ENCODE results near the gene BST2. TPM values are rescaled to one million over a fixed set of nuclear protein-coding genes. Genes with fewer than 3 reads are reported as not detected.

BST2 gene
- total and polyA plus RNA-seq, 10 of the 15 experiments (the other 5 are each of a cell fraction or from before 2014, with no cell fraction given): 16.6 to 372 (median 264) TPM

- DNase-seq (ENCODE audit: low read depth, low spot score) (peak; percentile 94), FAIRE-seq (peak; percentile 91), ATAC-seq (peak; percentile 96)
- RAD21 ChIA-PET (ENCODE audit: unreplicated experiment): interaction anchor here (0.7 to 1.5 kb wide), 3 partner anchors 16 to 821 kb away, joined by 3 to 6 read pairs (median 4); partner anchors contain the start of gene BABAM1
- Histone ChIP-seq H4K20me1 (ENCODE audit: control insufficient read depth, insufficient read depth) (no peaks in the 10 kb centered on the region), H3K4me2 (ENCODE audit: control insufficient read depth, insufficient read depth) (peak overlapping the region; percentile 64), H3K27me3 (replicated peaks in 1 of 2; ENCODE audit: control insufficient read depth in 2 of 2, insufficient read depth in 2 of 2, low read length in 1 of 2) (no peaks in the 10 kb centered on the region; a peak in 1 of 4 replicates), H3K79me2 (ENCODE audit: control insufficient read depth, insufficient read depth, low read length) (no peaks in the 10 kb centered on the region), H3K36me3 (ENCODE audit: control insufficient read depth in 2 of 2, insufficient read depth in 2 of 2, low read length in 1 of 2) (no peaks in the 10 kb centered on the region), H3K4me1 (ENCODE audit: control insufficient read depth, insufficient read depth, low read length) (peaks cover 29% of the 10 kb centered on the region), H2AFZ (ENCODE audit: control insufficient read depth, low read depth, low read length) (peak overlapping the region; percentile 39), H3K9ac (ENCODE audit: control insufficient read depth, insufficient read depth, low read length) (peak overlapping the region; percentile 38), H3K4me3 (peak overlapping the region; percentile 46; the same call in 1 of the 2 replicates), H3K9me3 (replicated peaks; ENCODE audit: control insufficient read depth, insufficient read depth, low read length) (no peaks in the 10 kb centered on the region), H3K27ac (ENCODE audit: control insufficient read depth, insufficient read depth) (peak overlapping the region; percentile 94)
- CTCF ChIA-PET: no interaction called here
- SMC1A ChIA-PET (ENCODE audit: uncharacterized antibody, unreplicated experiment): interaction anchor here (1.9 kb wide), 1 partner anchor 16 kb away, joined by 4 read pairs; no protein-coding TSS in a partner anchor
- POLR2A ChIA-PET: no interaction called here
- no TSS peak for BruUV-seq (replicated peaks)
- 4% methylated on average over 8 of the region's 8 CpGs for WGBS (ENCODE audit: insufficient coverage, insufficient replicate concordance, low lambda C conversion rate, missing lambda C conversion rate)
- in situ Hi-C loops (cut with MboI) (no loop called here), intact Hi-C loops (cut with micrococcal nuclease; ENCODE audit: unreplicated experiment) (no loop called here)
- TF ChIP-seq ATF7 (IDR thresholded peaks at IDR 0.05; ENCODE audit: low read depth) (peak; percentile 81), NFIC (IDR thresholded peaks at IDR 0.05; ENCODE audit: low read depth, low read length) (peak; percentile 83), PAX5 (IDR thresholded peaks at IDR 0.05; ENCODE audit: borderline replicate concordance, low read depth, low read length) (no peak; the same call in 1 of the 2 replicates), SMARCA5 (IDR thresholded peaks at IDR 0.05) (0 out of 2 replicates have a peak, but pooled peaks have one; percentile 33), KAT2A (conservative IDR thresholded peaks at IDR 0.05; ENCODE audit: control insufficient read depth, low read depth, low read length) (no peak), DPF2 (IDR thresholded peaks at IDR 0.05) (peak; percentile 83), ZBTB40 (IDR thresholded peaks at IDR 0.05; ENCODE audit: borderline replicate concordance) (no peak), TCF7 (IDR thresholded peaks at IDR 0.05; ENCODE audit: borderline replicate concordance) (no peak; the same call in 1 of the 2 replicates), FOS (IDR thresholded peaks at IDR 0.05; ENCODE audit: borderline replicate concordance, extremely low read depth, insufficient read length) (no peak), NR2C1 (IDR thresholded peaks at IDR 0.05) (no peak), E2F8 (IDR thresholded peaks at IDR 0.05; ENCODE audit: low read depth, partially characterized antibody) (no peak), RFX5 (IDR thresholded peaks at IDR 0.05; ENCODE audit: low read depth, low read length) (no peak), MAX (IDR thresholded peaks at IDR 0.05; ENCODE audit: low read depth, low read length) (no peak; the same call in 1 of the 2 replicates), TCF12 (IDR thresholded peaks at IDR 0.05; ENCODE audit: low read depth, low read length) (peak; percentile 91), ETV6 (conservative IDR thresholded peaks at IDR 0.05 in 1 of 2, IDR thresholded peaks at IDR 0.05 in 1 of 2; ENCODE audit: borderline replicate concordance in 1 of 2, low read depth in 1 of 2) (peak in 1 of 2 experiments; percentile 84; a peak in 2 of 4 replicates), WRNIP1 (IDR thresholded peaks at IDR 0.05; ENCODE audit: borderline replicate concordance, low read depth, low read length) (no peak)
Observed at GRCh38 chr19:17370026-17370587, 35.3 kb downstream of the BST2 start.
